Measurements from ENCODE around the gene SRPK2.
"Not testable (repeated sequence)": the region's sequence is repeated elsewhere in the genome, so short reads cannot be mapped to it uniquely, and the experiment has no call there.

Gene SRPK2

DNA sequence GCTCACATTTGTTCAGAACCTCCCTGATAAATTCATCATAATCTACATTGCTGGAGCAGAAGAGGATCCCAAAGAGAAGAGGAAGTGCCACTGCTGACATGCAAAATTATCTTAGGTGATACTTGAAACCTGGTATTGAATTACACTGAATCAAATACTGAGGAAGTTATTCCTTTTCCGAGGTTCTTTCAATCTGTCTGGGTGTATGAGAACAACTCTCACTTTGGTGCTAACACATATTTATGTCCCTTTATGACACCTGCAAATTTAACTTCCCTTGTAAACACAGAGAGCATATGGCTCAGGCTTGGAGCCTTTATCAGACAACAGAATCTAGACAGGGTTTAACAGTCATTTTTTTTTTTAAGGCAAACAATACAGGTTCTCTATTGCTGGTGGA lies 131.4 kb downstream of the SRPK2 start:
- DNase-seq: no peak

DNA sequence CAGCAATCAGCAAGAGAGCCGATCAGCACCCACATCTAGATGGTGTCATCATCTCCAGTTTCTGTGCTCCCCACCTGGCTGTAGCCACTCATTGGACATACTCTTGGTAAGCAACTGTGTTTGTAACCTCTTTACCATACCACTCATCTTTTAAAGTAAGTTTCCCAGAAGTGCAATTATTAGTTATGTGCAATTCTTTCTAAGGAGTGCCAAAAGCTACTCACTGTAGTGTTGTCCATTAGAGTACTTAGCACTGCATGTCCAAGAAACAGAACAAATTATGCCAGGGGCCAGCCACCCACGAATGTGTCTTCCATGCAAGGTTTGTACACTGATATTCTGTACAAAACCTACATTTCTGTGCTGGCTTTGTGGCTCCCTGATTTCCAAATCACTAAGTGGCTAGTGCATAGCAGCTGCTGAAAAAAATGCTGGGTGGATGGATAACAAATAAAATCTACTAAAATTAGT lies 131.9 kb downstream of the SRPK2 start:
- no peak for DNase-seq

DNA sequence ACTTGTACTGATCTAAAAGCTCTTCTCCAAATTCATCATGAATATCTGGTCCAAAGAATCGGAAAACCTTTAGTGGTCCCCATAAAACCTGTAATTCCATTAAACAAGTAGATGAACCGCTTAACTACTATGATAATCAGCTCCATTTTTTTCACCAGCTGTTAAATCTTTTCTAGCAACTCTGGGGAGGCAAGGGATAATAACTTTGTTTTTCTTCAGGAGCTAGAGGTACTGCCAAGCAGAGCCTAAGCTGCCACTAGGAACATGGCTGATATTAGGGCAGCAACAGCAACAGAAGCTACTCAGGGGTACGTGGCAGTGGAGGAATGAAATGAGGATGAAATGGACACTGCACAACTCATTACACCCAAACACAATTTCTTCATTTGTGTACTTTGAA lies 138.0 kb downstream of the SRPK2 start:
- DNase-seq: no peak

DNA sequence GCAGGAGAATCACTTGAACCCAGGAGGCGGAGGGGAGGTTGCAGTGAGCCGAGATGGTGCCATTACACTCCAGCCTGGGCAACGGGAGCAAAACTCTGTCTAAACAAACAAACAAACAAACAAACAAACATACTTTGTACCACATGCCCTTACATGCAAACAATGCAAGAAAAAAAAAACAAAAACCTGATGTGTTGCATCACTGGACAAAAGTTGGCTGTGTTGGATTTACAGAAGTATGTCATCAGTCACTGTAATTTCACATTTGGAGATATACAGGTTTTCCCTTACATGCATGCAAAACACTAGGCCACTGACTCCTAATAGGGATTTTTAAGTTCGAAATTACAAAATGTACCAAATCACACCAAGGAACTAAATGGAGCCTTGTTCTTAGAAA lies 138.5 kb downstream of the SRPK2 start:
- DNase-seq: peak in 2 of 3 donors; percentile 17 to 31

DNA sequence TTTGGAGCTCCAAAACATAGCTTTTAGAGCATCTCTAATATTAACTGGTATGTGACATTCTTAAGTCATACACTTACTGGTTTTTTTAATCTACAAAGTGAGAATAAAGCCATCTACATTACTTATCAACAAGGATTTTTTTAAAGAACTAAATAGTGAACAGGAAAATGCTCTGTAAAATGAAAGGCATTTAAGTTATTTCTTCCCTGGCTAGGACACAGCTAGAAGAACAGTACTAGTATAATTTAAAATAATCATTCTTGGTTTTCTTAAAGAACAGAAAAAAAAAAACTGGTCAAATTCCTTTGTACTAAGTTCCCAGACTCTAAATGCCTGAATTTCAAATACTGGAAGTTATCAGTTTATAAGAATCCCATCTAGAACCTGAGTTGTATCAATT lies 139.5 kb downstream of the SRPK2 start:
- DNase-seq: no peak

DNA sequence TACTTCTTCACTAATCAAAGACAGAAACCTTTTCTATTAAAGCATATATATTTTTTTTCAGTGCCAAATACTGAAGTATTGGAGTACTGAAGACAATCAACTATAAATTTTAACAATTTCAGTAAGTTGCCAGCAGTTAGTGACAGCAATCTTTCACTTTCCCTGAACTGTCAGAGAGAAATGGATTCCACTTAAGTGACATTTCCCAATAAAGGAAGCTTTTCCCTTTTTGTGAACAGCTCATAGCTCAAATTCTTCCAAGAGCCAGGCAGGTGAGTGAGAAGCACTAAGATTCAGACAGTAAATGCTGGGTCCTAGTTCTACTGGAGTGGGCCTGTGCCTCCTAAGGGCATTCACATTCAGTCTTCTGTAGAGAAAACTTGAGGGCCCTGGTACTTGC lies 142.0 kb downstream of the SRPK2 start:
- DNase-seq: peak in 1 of 3 donors; percentile 5

DNA sequence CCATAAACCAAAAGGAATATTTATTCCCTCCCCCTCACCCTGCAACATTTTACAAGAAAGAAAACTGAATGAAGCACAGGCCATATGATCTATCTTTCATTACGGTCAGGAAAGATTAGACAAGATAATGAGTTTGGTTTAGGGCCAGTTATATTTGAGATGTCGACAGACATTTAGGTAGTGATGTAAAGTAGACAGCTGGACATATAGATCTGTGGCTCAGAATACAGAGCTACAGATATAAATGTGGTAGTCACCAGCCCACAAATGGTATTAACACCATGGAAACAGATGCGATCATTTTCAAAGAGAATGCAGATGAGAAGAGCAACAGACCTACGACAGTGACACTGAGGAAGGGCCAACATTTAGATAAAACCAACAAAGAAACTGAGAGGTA lies 142.5 kb downstream of the SRPK2 start:
- no peak for DNase-seq

DNA sequence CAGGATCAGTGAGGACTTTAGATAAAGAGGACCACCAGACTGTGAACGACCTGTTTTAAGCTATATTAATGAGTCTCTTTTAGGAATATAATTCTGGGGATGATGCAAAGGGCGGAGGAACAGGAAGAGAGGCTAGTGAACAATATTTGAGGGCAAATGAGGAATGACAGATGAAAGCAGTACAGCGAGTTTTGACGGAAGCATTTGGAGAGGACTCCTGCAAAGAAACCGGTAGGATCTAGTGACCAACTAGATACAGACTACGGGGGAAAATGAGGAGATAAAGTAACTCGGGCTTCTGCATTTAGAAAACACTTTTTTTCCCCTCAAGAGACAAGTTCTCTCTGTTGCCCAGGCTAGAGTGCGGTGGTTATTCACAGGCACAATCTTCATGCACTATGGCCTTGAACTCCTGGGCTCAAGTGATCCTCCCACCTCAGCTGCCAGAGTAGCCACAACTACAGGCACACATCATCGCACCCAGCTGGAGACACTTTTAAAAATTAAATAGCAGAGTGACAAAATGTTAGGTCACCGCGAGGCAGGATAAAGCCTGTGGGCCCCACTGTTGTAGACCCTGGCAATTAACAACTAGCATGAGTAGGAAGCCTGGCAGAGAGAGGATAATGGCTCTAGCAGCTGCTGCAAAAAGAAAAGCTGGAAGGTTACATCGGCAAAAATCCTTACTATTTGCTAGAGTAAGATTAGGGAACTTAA lies 143.2 kb downstream of the SRPK2 start:
- no peak for DNase-seq

DNA sequence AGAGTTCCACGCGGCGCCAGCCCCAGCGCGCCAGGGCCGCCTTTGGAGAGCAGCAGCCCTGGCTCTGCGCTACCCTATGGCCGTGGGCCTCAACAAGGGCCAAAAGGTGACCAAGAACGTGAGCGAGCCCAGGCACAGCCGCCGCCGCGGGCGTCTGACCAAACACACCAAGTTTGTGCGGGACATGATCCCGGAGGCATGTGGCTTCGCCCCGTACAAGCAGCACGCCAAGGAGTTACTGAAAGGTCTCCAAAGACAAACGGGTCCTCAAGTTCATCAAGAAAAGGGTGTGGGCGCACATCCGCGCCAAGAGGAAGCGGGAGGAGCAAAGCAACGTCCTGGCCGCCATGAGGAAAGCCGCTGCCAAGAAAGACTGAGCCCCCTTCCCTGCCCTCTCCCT lies 144.1 kb downstream of the SRPK2 start:
- DNase-seq: no peak

DNA sequence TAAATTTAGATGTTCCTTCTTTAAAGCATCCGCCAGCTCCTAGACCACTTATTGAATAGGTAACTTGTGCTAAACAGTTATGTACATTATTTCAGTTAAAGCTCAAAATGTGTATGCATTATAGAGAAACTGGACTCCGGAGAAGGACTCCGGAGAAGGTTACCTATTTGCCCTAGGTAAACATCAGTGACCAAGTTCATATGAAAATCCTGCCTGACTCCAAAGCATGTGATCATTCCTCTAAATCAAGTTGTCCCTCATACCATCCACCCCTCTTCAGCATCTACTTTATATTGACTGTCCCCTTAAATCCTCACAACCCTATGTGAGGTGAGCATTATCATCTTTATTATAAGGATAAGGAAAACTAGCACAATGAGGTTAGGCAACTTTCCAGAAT lies 147.5 kb downstream of the SRPK2 start:
- no peak for DNase-seq

DNA sequence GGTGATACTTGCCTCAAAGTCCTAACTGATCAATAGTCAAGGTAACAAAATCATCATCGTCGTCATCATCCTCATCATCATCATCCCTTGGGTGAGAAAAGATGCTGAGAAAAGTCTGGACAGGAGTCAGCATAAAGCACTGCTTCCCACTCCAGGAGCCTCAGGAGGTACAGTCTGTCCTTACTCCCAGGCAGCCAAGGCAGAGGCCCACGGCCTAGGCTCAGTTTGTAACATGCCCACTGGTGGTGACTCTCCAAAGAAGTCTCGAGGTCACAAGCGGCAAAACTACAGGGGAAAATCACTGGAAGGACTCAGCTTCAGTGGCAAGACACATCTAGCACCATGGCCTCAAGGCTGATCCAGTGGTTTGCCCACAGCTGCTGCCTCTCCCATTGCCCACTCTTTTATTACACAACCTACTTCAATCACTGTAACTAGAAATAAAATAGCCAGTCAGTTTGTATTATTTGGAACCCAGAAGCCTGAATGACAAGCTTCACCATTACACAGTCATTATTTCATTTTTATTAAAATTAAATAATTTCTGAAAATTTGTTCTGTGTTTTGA lies 150.4 kb downstream of the SRPK2 start:
- no peak for DNase-seq

DNA sequence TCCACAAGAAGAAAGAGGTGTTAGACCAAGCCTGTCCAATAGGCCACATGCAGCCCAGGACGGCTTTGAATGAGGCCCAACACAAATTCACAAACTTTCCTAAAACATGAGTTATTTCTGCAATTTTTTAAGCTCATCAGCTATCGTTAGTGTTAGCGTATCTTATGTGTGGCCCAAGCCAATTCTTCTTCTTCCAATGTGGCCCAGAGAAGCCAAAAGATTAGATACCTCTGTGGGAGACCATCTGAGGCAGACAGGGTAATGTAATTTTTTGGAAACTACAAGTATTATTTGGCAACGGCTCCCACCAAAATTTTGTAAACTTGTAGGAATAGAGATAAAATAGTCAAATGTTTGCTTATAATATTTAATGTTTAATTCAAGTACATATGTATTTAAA lies 153.8 kb downstream of the SRPK2 start:
- DNase-seq: no peak

DNA sequence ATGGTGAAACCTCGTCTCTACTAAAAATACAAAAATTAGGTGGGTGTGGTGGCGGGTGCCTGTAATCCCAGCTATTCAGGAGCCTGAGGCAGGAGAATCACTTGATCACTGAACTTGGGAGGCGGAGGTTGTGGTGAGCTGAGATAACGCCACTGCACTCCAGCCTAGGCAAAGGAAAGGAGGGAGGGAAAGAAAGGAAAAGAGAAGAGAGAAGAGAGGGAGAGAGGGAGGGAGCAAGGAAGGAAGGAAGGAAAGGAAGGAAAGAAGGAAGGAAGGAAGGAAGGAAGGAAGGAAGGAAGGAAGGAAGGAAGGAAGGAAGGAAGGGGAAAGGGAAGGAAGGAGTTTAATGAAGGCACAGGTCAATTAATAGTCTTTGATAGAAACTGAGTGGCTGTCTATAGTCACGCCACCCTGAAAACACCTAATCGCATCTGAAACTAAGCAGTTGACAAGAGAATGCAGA lies 155.9 kb downstream of the SRPK2 start:
- not testable (repeated sequence) for DNase-seq

DNA sequence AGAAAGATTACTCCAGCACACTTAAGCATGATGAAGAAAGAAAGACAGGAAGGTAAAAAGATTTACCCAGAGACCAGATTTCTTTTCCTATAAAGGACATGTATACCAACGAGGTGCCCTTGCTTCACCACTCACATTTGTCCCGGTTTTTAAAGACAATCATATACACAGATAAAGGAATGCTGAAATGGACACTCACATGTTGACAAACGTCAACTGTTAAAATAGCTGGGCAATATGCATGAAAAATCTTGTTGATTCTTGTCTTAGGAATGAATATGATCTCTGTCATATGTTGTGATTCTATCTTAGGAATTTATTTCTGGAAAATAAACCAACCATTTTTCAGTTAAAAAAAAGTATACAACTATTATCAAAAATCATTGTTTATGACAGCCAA lies 158.2 kb downstream of the SRPK2 start:
- DNase-seq: no peak

DNA sequence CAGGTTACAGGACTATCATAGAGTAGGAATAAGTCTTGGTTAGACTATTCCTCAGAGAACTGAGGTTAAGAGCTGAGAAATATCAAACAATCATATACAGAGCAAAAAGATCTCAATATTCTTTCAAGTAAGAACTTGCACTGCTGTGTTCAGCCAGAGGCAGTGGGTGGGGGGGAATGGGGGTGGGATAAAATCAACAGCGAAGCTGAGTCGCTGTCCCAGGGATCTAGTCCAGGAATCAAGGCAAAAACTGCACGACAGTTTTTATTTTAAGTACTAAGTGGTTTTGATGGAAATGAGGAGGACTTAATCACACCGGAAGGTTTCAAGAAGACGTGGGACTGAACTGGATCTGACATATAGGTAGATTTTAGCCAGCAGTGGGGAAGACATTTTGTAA lies 159.1 kb downstream of the SRPK2 start:
- DNase-seq: no peak

DNA sequence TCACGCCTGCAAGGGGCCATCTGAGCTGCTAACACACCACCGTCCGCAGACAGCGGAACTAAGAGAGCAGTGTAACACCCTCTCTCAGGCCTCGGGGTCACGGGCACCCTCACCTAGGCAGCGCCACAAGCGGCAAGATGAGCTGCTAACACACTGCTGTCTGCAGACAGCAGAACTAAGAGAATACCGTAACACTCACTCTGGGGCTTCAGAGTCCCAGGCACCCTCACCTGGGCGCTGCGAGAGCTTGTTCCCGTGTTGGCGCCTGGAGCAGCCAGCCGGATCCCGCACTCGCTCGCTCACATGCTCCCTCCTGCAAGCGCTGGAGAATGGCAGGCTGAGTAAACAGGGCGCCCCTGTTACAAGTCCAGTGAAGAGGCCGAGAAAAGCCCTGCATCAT lies 160.2 kb downstream of the SRPK2 start:
- DNase-seq: no peak

DNA sequence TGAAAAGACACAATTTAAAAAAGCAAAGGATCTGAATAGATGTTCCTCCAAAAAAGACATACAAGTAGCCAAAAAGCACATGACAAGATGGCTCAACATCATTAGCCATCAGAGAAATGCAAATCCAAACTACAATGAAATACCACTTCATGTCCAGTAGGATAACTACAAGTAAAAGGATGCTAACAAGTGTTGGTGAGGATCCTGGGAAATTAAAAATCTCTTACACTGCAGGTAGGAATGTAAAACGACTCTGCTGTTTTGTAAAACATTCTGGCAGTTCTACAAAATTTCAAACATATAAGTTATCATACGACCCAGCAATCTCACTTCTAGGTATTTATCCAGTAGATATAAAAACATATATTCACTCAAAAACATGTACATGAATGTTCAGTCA lies 161.3 kb downstream of the SRPK2 start:
- no peak for DNase-seq

DNA sequence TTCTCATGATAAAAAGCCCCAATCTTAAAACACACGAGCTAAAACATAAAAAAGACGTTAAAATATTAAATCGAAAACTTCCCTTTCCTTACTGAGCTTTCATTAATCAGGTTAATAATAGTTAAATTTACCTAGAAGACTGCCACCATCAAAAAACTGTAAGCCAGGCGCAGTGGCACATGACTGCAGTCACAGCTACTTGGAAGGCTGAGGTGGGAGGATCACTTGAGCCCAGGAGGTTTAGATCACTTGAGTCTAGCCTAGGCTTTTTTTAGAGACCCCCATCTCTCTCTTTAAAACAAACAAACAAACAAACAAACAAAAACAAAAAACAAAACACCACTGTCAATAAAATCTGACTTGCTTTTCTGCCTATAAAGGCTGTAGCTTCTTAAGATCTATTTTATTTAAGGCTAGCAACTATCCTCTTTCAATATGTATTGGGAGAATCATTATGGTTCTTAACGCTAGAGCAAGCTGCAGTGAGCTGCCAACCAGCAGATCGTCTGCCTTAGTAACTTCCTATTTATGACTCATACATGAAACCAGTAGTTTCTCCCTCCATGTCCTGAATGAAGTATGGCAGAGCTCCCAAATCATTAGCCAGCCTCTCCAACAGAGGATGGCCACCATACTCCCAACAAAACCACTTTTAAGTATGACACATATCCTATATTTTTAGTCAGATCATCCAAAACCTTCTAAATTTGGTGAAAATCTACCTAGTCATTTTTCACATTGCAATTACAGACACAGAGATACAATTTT lies 163.7 kb downstream of the SRPK2 start:
- DNase-seq: peak; percentile 66 to 85 (median 78)

DNA sequence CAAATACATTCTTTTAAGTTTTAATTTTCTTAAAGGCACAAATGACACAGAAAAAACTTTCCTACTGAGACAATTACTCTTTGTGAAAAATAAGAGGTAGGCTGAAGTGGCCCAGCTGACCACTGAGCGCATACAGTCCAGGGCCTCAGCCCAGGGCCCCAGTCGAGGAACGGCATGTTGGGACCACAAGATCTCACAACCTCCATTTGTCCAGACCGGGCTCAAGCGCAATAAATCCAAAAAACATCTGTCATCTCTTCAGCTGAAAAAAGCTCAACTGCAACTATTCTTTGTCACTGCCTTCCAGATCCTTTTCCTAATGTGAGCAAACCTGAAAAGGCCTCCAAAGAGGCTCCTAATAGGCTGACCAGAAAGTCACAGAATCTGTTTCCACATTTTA lies 165.8 kb downstream of the SRPK2 start:
- no peak for DNase-seq

DNA sequence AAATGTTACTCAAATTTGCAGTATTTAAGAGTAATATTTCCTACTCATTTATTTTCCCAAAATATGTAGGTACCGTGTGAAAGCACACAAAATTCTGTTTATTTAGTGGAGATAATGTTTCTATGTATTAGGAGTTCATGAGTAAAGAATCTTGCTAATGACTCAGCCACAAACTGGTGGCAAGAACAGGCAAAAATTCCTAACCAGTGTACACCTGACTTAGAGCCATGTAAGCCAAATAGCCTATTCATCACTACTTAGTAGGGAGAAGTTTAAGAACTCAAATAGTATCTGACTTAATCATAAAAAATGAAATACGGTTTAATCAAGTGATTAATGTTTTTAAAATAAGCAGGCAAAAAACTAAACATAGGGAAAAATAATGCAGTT lies 169.0 kb downstream of the SRPK2 start:
- DNase-seq: no peak

DNA sequence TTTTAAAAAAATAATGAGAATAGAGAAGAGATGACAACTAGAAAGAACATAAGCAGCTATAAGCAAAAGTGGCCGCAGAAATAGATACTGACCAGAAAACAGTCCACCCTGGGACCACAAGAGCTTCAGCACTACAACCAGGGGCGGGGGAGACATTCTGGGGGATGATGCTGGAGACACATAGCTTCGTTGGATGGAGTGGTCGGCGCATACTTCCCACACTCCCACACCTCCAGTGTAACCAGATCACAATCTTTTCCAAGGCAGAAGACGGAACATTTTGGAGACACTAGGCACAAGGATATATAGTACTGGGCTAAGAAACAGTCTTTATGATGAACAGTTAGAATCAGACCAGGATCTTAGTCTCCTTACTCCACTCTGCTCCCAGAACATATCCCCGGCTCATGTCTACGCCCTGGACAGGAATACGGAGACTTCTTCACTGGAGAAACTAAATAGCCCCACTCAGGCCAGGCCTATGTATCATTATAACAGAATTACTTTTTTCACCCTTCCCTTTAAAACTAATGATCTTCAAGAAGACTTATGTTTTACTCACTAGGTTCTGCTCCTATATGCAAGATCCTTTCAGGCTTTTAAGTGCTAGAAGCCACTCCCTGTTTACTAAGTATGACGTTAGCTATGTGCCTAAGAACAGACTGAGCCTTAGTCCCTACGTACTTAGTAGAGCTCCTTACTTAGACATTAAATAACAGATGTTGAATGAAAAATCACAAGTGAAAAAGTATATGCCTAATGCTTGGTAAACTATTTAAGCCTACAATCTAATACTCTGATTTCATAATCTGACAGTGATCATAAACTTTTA lies 169.6 kb downstream of the SRPK2 start:
- DNase-seq: no peak

DNA sequence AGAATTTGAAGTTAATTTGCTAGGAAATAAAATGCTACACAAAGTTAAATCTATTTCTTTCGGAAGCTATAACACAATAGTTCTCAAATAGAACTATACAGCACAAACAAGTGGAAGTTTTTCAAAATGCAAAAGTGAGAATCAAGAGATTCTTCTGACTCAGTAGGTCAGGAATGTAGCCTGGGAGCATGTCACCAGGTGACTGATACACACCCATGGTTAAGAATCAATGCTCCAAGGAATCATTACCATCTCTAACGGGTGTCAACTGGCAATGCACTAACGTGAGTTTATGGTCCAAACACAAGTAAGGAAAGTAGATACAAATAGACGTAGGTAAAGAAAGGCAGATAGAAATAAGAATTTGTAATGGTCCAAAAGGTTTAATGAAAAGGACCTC lies 170.5 kb downstream of the SRPK2 start:
- no peak for DNase-seq

DNA sequence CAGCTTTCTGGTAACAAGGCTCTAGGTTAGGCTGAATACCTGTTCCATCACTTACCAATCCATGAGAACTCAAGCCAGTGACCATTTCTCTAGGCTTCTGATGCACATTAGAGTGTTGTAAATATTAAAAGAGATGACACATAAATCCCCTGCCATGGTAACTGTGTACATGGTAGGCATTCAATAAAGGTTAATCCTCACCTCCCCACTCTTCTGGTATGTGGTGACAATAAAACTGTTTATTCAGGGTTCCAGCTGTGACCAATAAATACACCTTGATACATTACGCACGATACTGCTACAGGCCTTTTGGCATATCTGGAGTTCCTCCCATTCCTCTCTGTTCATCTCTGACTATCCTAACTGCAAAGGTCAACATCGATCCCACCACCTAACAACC lies 171.9 kb downstream of the SRPK2 start:
- DNase-seq: peak in 1 of 3 donors; percentile 16

Measured in suppressor macrophage treated with lipopolysaccharide for 1 hour (primary cell).